HG03558 (cell line): ENCODE measurements around the gene TNFAIP8.

Source experiments
- ATAC-seq: cut with Tn5 transposase; IDR thresholded peaks from one replicate; pipeline ENCODE4 v1.9.1; 2021; ENCODE audit warnings: moderate number of reproducible peaks; ENCODE audit not compliant: unreplicated experiment; ENCODE audit errors: extremely low read depth

TNFAIP8 gene

GRCh38 chr5:119365847-119366539 lies 10.2 kb downstream of the TNFAIP8 start:
- ATAC-seq = no peak

DNA sequence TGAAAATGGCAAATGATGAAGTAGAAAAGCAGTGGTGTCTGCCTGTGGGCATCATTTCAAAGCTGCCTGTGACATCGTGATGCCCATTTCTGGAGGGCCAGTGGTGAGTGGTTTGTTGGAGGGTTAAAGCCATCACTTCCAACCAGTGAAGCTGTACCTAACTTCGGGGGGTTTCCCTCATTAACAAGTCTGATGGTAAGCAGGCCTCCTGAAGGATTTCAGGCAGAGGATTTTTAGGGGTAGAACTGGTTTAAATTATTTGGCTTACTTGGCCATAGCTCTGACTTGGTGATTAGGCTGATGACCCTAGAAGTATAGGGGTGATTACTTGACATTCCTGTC lies 10.7 kb downstream of the TNFAIP8 start:
- peak; percentile 23 for ATAC-seq

- ATAC-seq = peak; percentile 82
These were observed 11.9 kb downstream of the TNFAIP8 start for GRCh38 chr5:119367502-119368237.

DNA sequence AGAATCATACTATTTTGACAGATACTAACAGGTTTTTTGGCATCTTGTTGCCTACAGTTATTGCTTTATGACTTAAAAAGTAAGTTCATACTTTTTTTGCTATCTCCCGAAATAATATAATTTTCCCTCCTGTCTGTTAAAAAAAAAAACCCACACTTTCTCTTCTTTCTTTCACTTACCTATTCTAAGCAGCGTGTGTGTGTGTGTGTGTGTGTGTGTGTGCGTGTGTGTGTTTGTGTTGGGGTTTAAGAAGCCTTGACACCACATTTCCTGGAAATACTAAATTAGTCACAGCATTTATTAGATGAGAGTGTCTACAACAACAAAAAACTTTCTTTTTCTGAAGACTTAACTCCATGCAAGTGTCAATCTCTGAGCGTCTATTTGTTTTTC lies 12.4 kb downstream of the TNFAIP8 start:
- ATAC-seq = no peak

GRCh38 chr5:119370486-119370885 lies 14.7 kb downstream of the TNFAIP8 start:
- no peak for ATAC-seq

- no peak for ATAC-seq
These were observed 15.3 kb downstream of the TNFAIP8 start for GRCh38 chr5:119371146-119371545.

GRCh38 chr5:119373449-119373858 lies 17.6 kb downstream of the TNFAIP8 start:
- no peak for ATAC-seq

- no peak for ATAC-seq
These were observed 19.1 kb downstream of the TNFAIP8 start for GRCh38 chr5:119374901-119375300.

GRCh38 chr5:119377066-119377465 lies 21.2 kb downstream of the TNFAIP8 start:
- no peak for ATAC-seq

DNA sequence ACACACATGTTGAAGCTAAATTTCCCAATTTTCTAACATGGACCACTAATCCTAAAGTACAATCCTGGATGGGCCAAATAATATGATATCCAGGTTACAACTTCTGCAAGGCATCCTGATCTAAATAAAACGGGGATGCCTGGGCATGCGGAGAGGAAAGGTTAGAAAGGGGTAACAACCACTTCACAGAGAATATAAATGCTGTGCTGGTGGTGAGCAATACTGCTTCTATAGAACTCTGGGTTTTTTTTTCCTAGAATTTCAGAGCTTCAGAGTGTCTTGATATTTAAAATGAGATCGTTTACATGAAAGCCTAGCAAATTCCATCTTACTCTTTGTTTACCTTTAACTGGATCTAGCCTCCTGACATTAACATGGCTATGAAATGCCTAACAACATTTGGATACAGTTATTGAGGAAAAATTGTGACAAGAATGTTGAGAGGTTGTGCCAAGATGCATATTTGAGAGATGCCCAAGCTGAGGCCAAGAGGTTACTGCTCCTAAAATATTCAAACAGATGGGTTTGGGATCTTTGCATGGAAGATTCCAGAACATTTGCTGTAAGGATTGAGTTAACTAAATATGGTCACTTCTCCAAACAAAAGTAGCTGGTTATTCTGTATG lies 22.4 kb downstream of the TNFAIP8 start:
- ATAC-seq = no peak

GRCh38 chr5:119379096-119379495 lies 23.3 kb downstream of the TNFAIP8 start:
- ATAC-seq = no peak

- no peak for ATAC-seq
These were observed 24.2 kb downstream of the TNFAIP8 start for GRCh38 chr5:119379942-119380547.

- ATAC-seq = no peak
These were observed 26.4 kb downstream of the TNFAIP8 start for GRCh38 chr5:119382169-119382568.

DNA sequence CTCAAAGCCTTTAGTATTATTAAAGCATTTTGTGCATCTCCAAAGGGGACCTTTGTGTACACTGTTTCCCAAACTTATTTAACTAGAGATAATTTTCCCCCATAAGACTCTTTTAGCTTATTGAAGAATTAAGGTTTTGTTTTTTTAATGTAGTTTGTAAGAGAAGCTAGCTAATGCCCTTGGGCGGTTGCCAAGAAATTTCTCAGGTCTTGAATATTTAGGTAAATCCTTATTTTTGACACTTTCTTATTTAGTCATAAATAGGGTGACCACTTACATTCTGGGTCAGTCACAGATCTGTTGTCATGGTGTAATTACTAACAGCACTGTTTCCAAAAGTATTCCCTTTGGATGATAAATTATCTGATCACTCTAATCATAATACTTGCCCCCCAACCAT lies 27.2 kb downstream of the TNFAIP8 start:
- no peak for ATAC-seq

DNA sequence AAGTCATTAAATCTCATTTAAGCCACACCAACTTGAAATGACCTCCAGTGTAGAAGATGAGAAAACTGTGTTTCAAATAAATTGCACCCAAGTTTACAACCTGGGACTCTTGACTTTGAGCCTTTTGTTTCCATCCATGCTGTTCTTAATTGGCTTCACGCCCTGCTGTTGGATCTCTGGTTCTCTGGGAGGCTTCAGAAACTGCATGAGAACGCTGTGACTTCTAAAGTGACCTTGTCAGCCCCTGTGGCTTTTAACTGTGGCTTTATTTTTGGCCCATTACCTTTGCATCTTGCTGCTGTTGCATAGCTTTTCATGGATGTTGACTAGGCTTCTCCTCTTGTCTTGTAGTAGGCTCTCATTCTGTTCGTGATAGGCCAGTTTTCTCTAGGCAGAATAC lies 29.3 kb downstream of the TNFAIP8 start:
- ATAC-seq = no peak

GRCh38 chr5:119385536-119386128 lies 29.8 kb downstream of the TNFAIP8 start:
- no peak for ATAC-seq

- ATAC-seq = no peak
These were observed 31.0 kb downstream of the TNFAIP8 start for GRCh38 chr5:119386596-119387344.

DNA sequence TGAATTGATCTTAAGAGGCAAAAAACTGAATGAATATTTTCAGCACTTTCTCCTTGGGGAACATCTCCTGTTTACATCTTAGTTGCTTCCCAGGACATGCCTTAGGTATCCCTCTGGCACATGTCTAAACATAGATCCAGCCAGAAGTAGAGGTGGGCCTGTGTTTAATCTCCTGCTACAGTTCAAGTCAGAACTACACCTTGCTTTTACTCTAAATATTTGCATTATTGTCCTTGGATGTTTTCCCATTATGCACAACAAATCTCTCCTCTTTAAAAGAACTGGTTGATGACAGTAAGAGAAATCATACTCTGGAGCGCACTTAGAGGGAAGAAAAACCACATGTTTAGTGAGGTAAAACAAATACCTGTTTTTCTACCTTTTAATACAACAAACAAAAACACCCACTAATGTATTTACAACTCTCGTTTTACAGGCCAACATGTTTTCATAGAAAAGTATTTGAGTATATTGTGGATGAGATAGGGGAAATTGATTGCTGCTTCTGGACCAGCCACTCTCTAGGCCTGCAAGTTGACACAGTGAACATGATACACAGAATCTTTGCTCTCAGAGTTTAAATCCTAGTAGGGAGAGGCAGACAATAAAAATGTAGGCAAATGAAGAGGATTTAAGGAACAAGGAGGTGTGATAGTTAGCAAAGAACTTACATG lies 32.3 kb downstream of the TNFAIP8 start:
- no peak for ATAC-seq

DNA sequence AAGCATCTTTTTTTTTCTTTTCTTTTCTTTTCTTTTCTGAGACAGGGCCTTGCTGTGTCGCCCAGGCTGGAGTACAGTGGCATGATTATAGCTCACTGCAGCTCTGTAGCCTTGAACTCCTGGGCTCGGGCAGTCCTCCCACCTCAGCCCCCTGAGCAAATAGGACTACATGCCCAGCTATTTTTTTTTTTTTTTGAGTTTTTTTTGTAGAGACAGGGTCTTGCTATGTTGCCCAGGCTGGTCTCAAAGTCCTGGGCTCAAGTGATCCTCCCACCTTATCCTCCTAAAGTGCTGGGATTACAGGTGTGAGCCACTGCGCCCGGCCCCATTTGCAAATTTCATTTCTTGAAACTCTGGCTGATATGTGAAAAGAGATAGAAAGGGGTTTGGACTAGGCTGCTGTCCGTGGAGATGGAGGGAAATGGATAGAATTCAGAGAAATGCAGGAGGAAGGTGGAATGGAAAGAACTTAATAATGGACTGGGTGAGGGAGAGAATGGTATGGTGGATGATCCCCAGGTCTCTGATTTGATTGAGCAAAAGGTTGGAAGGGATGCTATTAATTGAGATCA lies 32.9 kb downstream of the TNFAIP8 start:
- ATAC-seq = no peak
